ENCODE measurements around the gene LRRC74B. TPM values are rescaled to one million over a fixed set of nuclear protein-coding genes. Genes with fewer than 3 reads are reported as not detected.

Gene LRRC74B
- total and polyA plus RNA-seq, 2 experiments from 2014 or later: not detected

GRCh38 chr22:21028277-21029251 is 17.2 kb upstream of the LRRC74B start (continued):
- TF ChIP-seq, protein P1, sequence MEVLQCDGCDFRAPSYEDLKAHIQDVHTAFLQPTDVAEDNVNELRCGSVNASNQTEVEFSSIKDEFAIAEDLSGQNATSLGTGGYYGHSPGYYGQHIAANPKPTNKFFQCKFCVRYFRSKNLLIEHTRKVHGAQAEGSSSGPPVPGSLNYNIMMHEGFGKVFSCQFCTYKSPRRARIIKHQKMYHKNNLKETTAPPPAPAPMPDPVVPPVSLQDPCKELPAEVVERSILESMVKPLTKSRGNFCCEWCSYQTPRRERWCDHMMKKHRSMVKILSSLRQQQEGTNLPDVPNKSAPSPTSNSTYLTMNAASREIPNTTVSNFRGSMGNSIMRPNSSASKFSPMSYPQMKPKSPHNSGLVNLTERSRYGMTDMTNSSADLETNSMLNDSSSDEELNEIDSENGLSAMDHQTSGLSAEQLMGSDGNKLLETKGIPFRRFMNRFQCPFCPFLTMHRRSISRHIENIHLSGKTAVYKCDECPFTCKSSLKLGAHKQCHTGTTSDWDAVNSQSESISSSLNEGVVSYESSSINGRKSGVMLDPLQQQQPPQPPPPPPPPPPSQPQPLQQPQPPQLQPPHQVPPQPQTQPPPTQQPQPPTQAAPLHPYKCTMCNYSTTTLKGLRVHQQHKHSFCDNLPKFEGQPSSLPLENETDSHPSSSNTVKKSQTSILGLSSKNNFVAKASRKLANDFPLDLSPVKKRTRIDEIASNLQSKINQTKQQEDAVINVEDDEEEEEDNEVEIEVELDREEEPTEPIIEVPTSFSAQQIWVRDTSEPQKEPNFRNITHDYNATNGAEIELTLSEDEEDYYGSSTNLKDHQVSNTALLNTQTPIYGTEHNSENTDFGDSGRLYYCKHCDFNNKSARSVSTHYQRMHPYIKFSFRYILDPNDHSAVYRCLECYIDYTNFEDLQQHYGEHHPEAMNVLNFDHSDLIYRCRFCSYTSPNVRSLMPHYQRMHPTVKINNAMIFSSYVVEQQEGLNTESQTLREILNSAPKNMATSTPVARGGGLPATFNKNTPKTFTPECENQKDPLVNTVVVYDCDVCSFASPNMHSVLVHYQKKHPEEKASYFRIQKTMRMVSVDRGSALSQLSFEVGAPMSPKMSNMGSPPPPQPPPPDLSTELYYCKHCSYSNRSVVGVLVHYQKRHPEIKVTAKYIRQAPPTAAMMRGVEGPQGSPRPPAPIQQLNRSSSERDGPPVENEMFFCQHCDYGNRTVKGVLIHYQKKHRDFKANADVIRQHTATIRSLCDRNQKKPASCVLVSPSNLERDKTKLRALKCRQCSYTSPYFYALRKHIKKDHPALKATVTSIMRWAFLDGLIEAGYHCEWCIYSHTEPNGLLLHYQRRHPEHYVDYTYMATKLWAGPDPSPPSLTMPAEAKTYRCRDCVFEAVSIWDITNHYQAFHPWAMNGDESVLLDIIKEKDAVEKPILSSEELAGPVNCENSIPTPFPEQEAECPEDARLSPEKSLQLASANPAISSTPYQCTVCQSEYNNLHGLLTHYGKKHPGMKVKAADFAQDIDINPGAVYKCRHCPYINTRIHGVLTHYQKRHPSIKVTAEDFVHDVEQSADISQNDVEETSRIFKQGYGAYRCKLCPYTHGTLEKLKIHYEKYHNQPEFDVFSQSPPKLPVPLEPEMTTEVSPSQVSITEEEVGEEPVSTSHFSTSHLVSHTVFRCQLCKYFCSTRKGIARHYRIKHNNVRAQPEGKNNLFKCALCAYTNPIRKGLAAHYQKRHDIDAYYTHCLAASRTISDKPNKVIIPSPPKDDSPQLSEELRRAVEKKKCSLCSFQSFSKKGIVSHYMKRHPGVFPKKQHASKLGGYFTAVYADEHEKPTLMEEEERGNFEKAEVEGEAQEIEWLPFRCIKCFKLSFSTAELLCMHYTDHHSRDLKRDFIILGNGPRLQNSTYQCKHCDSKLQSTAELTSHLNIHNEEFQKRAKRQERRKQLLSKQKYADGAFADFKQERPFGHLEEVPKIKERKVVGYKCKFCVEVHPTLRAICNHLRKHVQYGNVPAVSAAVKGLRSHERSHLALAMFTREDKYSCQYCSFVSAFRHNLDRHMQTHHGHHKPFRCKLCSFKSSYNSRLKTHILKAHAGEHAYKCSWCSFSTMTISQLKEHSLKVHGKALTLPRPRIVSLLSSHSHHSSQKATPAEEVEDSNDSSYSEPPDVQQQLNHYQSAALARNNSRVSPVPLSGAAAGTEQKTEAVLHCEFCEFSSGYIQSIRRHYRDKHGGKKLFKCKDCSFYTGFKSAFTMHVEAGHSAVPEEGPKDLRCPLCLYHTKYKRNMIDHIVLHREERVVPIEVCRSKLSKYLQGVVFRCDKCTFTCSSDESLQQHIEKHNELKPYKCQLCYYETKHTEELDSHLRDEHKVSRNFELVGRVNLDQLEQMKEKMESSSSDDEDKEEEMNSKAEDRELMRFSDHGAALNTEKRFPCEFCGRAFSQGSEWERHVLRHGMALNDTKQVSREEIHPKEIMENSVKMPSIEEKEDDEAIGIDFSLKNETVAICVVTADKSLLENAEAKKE (CRISPR knock-in tag; IDR thresholded peaks at IDR 0.05): no peak
- TF ChIP-seq JUNB (IDR thresholded peaks at IDR 0.05; ENCODE audit: unreplicated experiment): no peak
- no peak for TF ChIP-seq CREB1 (CRISPR knock-in tag; IDR thresholded peaks at IDR 0.05; ENCODE audit: low read depth)
- TF ChIP-seq, protein P2, sequence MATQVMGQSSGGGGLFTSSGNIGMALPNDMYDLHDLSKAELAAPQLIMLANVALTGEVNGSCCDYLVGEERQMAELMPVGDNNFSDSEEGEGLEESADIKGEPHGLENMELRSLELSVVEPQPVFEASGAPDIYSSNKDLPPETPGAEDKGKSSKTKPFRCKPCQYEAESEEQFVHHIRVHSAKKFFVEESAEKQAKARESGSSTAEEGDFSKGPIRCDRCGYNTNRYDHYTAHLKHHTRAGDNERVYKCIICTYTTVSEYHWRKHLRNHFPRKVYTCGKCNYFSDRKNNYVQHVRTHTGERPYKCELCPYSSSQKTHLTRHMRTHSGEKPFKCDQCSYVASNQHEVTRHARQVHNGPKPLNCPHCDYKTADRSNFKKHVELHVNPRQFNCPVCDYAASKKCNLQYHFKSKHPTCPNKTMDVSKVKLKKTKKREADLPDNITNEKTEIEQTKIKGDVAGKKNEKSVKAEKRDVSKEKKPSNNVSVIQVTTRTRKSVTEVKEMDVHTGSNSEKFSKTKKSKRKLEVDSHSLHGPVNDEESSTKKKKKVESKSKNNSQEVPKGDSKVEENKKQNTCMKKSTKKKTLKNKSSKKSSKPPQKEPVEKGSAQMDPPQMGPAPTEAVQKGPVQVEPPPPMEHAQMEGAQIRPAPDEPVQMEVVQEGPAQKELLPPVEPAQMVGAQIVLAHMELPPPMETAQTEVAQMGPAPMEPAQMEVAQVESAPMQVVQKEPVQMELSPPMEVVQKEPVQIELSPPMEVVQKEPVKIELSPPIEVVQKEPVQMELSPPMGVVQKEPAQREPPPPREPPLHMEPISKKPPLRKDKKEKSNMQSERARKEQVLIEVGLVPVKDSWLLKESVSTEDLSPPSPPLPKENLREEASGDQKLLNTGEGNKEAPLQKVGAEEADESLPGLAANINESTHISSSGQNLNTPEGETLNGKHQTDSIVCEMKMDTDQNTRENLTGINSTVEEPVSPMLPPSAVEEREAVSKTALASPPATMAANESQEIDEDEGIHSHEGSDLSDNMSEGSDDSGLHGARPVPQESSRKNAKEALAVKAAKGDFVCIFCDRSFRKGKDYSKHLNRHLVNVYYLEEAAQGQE (IDR thresholded peaks at IDR 0.05; ENCODE audit: unreplicated experiment): no peak
- TF ChIP-seq NANOG (IDR thresholded peaks at IDR 0.05; ENCODE audit: borderline replicate concordance): no peak
